T-helper 2 cell (primary cell): ENCODE measurements around the gene SLC41A1.
"Not testable (repeated sequence)": the region's sequence is repeated elsewhere in the genome, so short reads cannot be mapped to it uniquely, and the experiment has no call there.

Experiments
- DNase-seq, 5 experiments: peaks; one replicate each; pipeline versions ENCODE4 v3.0.0 to v3.0.0-alpha.2; 2012 to 2022
- total RNA-seq, 2 donors: gene quantifications; one replicate each; lab custom pipeline; 2026; lab: John Stamatoyannopoulos, UW

The SLC41A1 gene
- total RNA-seq: 42.0 to 70.1 reads per million in 2 donors

GRCh38 chr1:205812878-205813754 lies at the start of gene SLC41A1:
TSS of gene SLC41A1 (minus strand) at chr1:205813198. CDS start at chr1:205810441, 2,757 bp downstream.
- peak; percentile 84 to 97 (median 93) for DNase-seq

- DNase-seq: no peak
Measured at GRCh38 chr1:205861540-205861939, 48.5 kb upstream of the SLC41A1 start.

GRCh38 chr1:205858141-205858961 lies 45.4 kb upstream of the SLC41A1 start:
- no peak for DNase-seq

- not testable (repeated sequence) for DNase-seq
Measured at GRCh38 chr1:205857501-205857900, 44.5 kb upstream of the SLC41A1 start.

GRCh38 chr1:205856433-205856832 lies 43.4 kb upstream of the SLC41A1 start:
- no peak for DNase-seq

- DNase-seq: no peak
Measured at GRCh38 chr1:205852969-205853368, 40.0 kb upstream of the SLC41A1 start.

- DNase-seq: no peak
Measured at GRCh38 chr1:205851993-205852392, 39.0 kb upstream of the SLC41A1 start.

- peak; percentile 44 to 91 (median 69) for DNase-seq
Measured at GRCh38 chr1:205849619-205850355, 36.8 kb upstream of the SLC41A1 start, which contains the start of gene PM20D1. TSS of gene PM20D1 (minus strand) at chr1:205850132. CDS start at chr1:205850072, 60 bp downstream.

- no peak for DNase-seq
Measured at GRCh38 chr1:205843036-205843859, 30.2 kb upstream of the SLC41A1 start.

- no peak for DNase-seq
Measured at GRCh38 chr1:205842229-205842628, 29.2 kb upstream of the SLC41A1 start.

- DNase-seq: peak in 1 of 5 experiments; percentile 25
Measured at GRCh38 chr1:205840146-205840923, 27.3 kb upstream of the SLC41A1 start.

GRCh38 chr1:205837382-205837970 lies 24.5 kb upstream of the SLC41A1 start:
- DNase-seq: no peak

GRCh38 chr1:205834751-205835150 lies 21.8 kb upstream of the SLC41A1 start:
- DNase-seq: no peak

GRCh38 chr1:205832326-205832751 lies 19.3 kb upstream of the SLC41A1 start:
- no peak for DNase-seq

GRCh38 chr1:205827623-205828022 lies 14.6 kb upstream of the SLC41A1 start:
- DNase-seq: no peak

- no peak for DNase-seq
Measured at GRCh38 chr1:205826995-205827394, 14.0 kb upstream of the SLC41A1 start.

- DNase-seq: no peak
Measured at GRCh38 chr1:205826016-205826806, 13.2 kb upstream of the SLC41A1 start.

- peak in 1 of 5 experiments; percentile 82 for DNase-seq
Measured at GRCh38 chr1:205824180-205824579, 11.2 kb upstream of the SLC41A1 start.

GRCh38 chr1:205823260-205823659 lies 10.3 kb upstream of the SLC41A1 start:
- DNase-seq: peak in 1 of 5 experiments; percentile 79
